ENCODE results near the gene RB1. TPM values are rescaled to one million over a fixed set of nuclear protein-coding genes. Genes with fewer than 3 reads are reported as not detected.

The RB1 gene
- total and polyA plus RNA-seq, 9 of the 15 experiments (the other 6 are each of a cell fraction or from before 2014, with no cell fraction given), result 5.0 to 23.8 (median 17.9) TPM

GRCh38 chr13:48492096-48492440 lies 188.5 kb downstream of the RB1 start (continued):
- TF ChIP-seq ZBTB40 (IDR thresholded peaks at IDR 0.05), result no peak
- no peak for TF ChIP-seq ZBTB40 (CRISPR knock-in tag; IDR thresholded peaks at IDR 0.05)
- no peak for TF ChIP-seq HEY1 (CRISPR knock-in tag; IDR thresholded peaks at IDR 0.05; ENCODE audit: borderline replicate concordance)
- no peak for TF ChIP-seq GMEB1 (CRISPR knock-in tag; IDR thresholded peaks at IDR 0.05)
- no peak for TF ChIP-seq LARP7 (IDR thresholded peaks at IDR 0.05)
- no peak for TF ChIP-seq OTX1 (CRISPR knock-in tag; IDR thresholded peaks at IDR 0.05)
- no peak for TF ChIP-seq CHD1 (IDR thresholded peaks at IDR 0.05; ENCODE audit: low read length)
- no peak for TF ChIP-seq ZNF121 (CRISPR knock-in tag; conservative IDR thresholded peaks at IDR 0.05)
- no peak for TF ChIP-seq POLR2G (IDR thresholded peaks at IDR 0.05; ENCODE audit: low read depth, low read length)
- TF ChIP-seq NCOA4 (IDR thresholded peaks at IDR 0.05; ENCODE audit: partially characterized antibody), result no peak
- TF ChIP-seq ZNF282 (CRISPR knock-in tag; IDR thresholded peaks at IDR 0.05), result no peak
- TF ChIP-seq PHF21A (IDR thresholded peaks at IDR 0.05; ENCODE audit: borderline replicate concordance, low read depth), result no peak
- no peak for TF ChIP-seq BRD4 (IDR thresholded peaks at IDR 0.05)
- no peak for TF ChIP-seq BRD9 (IDR thresholded peaks at IDR 0.05; ENCODE audit: low read depth, partially characterized antibody)
- no peak for TF ChIP-seq NR0B1 (IDR thresholded peaks at IDR 0.05; ENCODE audit: partially characterized antibody)

Measured in K562 (cell line).